ENCODE results near the gene IFNE.

GRCh38 chr9:21506626-21507482 is 24.7 kb upstream of the IFNE start:
- TF ChIP-seq CTCF (IDR thresholded peaks at IDR 0.05) = no peak
- no peak for TF ChIP-seq POLR2A (IDR thresholded peaks at IDR 0.05)
